ENCODE data around the gene ILK. TPM values are rescaled to one million over a fixed set of nuclear protein-coding genes. Genes with fewer than 3 reads are reported as not detected.

The ILK gene
- total and polyA plus RNA-seq, 2 of the 13 experiments (the other 11 are each of a cell fraction or from before 2014, with no cell fraction given): 70.3 to 108 TPM

DNA sequence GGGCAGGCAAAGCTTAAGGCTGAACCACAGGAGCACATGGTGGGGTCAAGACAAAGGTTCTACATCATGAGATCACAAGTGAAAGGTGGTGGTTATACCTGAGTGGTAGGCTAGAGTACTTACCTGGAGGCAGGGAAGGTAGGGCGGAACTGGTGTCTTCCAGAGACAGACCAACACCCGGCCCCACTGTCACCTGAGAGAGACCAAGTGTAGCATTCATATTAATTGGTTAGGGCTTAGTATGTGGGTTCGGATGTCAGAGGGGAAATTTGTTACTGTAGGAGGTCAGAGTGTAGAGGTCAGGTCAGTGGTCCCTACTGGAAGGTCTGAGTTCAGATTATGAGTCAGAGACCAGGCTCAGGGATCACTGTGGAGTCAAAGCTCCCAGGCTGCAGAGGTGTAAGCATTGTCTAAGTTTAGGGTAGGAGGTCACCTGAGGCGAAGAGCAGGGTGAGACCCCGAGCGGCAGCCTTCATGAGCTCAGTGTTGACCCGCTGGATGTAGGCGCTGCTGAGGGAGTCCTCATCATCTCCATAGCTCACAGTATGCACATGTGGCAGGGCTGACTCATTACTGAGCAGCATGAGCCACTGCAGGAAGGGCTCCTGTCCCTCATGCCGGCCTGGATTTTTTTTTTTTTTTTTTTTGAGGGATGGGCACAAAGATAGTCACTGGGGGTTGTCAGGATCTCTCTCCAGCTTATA lies 12.5 kb downstream of the ILK start:
- ChIA-PET POLR2A (no interaction called here), CTCF (ENCODE audit: low intra/inter-chr PET ratio, low total read pairs) (no interaction called here)
- Histone ChIP-seq H3K79me2 (ENCODE audit: insufficient read depth, low read length) (peaks cover 7% of the 10 kb centered on the region), H3K9ac (ENCODE audit: insufficient read depth, low read depth, low read length) (no peak overlapping the region), H3K9me3 (ENCODE audit: low read length) (no peaks in the 10 kb centered on the region), H3K4me2 (ENCODE audit: low read depth, low read length) (no peak overlapping the region), H3K4me3 (replicated peaks in 1 of 3; ENCODE audit: insufficient read depth in 1 of 3, low read depth in 2 of 3, low read length in 3 of 3) (no peak overlapping the region), H3K36me3 (replicated peaks in 1 of 2; ENCODE audit: control insufficient read depth in 1 of 2, insufficient read depth in 2 of 2, low read length in 2 of 2) (peaks cover 2 to 16% of the 10 kb centered on the region in 2 experiments; a peak in 3 of 5 replicates), H3K4me1 (ENCODE audit: insufficient read depth, low read length) (peaks cover 39% of the 10 kb centered on the region), H3K27me3 (ENCODE audit: control insufficient read depth in 1 of 2, insufficient read depth in 2 of 2, low read length in 2 of 2) (peaks cover 0 to 9% of the 10 kb centered on the region in 2 experiments; a peak in 2 of 5 replicates), H2AFZ (ENCODE audit: low read length) (no peak overlapping the region), H4K20me1 (ENCODE audit: insufficient read depth, low read length) (no peaks in the 10 kb centered on the region), H3K27ac (ENCODE audit: extremely low read length, insufficient read depth, low read length) (no peak overlapping the region)
- intact Hi-C loops (cut with micrococcal nuclease; ENCODE audit: unreplicated experiment) (no loop called here), in situ Hi-C loops (cut with HindIII; ENCODE audit: extremely low pct_ligation_motif_present, low pct_unique_long_range_greater_than_20kb) (no loop called here)
- WGBS (ENCODE audit: low lambda C conversion rate): 97% methylated on average over 8 of the region's 9 CpGs
- no peak for TF ChIP-seq DPF2 (CRISPR knock-in tag; IDR thresholded peaks at IDR 0.05; ENCODE audit: borderline replicate concordance, low read depth)
- no peak for TF ChIP-seq POGZ (CRISPR knock-in tag; IDR thresholded peaks at IDR 0.05)
- TF ChIP-seq MATR3 (CRISPR knock-in tag; IDR thresholded peaks at IDR 0.05): no peak
- no peak for TF ChIP-seq TFE3 (CRISPR knock-in tag; IDR thresholded peaks at IDR 0.05)
- no peak for TF ChIP-seq MTF1 (CRISPR knock-in tag; IDR thresholded peaks at IDR 0.05)
- TF ChIP-seq, protein P1, sequence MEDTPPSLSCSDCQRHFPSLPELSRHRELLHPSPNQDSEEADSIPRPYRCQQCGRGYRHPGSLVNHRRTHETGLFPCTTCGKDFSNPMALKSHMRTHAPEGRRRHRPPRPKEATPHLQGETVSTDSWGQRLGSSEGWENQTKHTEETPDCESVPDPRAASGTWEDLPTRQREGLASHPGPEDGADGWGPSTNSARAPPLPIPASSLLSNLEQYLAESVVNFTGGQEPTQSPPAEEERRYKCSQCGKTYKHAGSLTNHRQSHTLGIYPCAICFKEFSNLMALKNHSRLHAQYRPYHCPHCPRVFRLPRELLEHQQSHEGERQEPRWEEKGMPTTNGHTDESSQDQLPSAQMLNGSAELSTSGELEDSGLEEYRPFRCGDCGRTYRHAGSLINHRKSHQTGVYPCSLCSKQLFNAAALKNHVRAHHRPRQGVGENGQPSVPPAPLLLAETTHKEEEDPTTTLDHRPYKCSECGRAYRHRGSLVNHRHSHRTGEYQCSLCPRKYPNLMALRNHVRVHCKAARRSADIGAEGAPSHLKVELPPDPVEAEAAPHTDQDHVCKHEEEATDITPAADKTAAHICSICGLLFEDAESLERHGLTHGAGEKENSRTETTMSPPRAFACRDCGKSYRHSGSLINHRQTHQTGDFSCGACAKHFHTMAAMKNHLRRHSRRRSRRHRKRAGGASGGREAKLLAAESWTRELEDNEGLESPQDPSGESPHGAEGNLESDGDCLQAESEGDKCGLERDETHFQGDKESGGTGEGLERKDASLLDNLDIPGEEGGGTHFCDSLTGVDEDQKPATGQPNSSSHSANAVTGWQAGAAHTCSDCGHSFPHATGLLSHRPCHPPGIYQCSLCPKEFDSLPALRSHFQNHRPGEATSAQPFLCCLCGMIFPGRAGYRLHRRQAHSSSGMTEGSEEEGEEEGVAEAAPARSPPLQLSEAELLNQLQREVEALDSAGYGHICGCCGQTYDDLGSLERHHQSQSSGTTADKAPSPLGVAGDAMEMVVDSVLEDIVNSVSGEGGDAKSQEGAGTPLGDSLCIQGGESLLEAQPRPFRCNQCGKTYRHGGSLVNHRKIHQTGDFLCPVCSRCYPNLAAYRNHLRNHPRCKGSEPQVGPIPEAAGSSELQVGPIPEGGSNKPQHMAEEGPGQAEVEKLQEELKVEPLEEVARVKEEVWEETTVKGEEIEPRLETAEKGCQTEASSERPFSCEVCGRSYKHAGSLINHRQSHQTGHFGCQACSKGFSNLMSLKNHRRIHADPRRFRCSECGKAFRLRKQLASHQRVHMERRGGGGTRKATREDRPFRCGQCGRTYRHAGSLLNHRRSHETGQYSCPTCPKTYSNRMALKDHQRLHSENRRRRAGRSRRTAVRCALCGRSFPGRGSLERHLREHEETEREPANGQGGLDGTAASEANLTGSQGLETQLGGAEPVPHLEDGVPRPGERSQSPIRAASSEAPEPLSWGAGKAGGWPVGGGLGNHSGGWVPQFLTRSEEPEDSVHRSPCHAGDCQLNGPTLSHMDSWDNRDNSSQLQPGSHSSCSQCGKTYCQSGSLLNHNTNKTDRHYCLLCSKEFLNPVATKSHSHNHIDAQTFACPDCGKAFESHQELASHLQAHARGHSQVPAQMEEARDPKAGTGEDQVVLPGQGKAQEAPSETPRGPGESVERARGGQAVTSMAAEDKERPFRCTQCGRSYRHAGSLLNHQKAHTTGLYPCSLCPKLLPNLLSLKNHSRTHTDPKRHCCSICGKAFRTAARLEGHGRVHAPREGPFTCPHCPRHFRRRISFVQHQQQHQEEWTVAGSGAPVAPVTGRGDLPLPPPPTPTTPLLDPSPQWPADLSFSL (CRISPR knock-in tag; IDR thresholded peaks at IDR 0.05): no peak
- no peak for TF ChIP-seq ZNF691 (CRISPR knock-in tag; IDR thresholded peaks at IDR 0.05; ENCODE audit: borderline replicate concordance, low read depth)
- no peak for TF ChIP-seq ZNF136 (CRISPR knock-in tag; IDR thresholded peaks at IDR 0.05; ENCODE audit: low read depth)
- no peak for TF ChIP-seq ZNF597 (CRISPR knock-in tag; IDR thresholded peaks at IDR 0.05)
- TF ChIP-seq ZEB1 (IDR thresholded peaks at IDR 0.05; ENCODE audit: insufficient replicate concordance, low read depth): no peak
- no peak for FAIRE-seq
- BruUV-seq (replicated peaks): no TSS peak
- ATAC-seq: no peak
- DNase-seq (ENCODE audit: low spot score): no peak
